DOHH2 (cell line): ENCODE results near the gene CPHXL2.

Source experiments
- CTCF ChIP-seq: fragments of 200-600 bp; sonication (generic); IDR thresholded peaks from one replicate; pipeline ENCODE4 v1.5.1; 2014; ENCODE audit warnings: antibody characterized with exemption, mild to moderate bottlenecking, low read depth, low read length; ENCODE audit not compliant: poor library complexity, severe bottlenecking
- EZH2phosphoT487 ChIP-seq: fragments of 200-600 bp; sonication (generic); IDR thresholded peaks from 2 replicates; pipeline ENCODE4 v1.6.1; 2017; ENCODE audit warnings: borderline replicate concordance, mild to moderate bottlenecking, antibody characterized with exemption, low read length, moderate library complexity, mixed read lengths

GRCh38 chr16:75628351-75628750, 48.5 kb downstream of the CPHXL2 start:
- TF ChIP-seq EZH2phosphoT487 (no peak), CTCF (no peak)
